NCI-H510A treated with DMSO at 0.1 percent for 48 hours (cell line): Measurements from ENCODE around the gene TXNDC12.
"Not testable (repeated sequence)": the region's sequence is repeated elsewhere in the genome, so short reads cannot be mapped to it uniquely, and the experiment has no call there.

Experiments
- DNase-seq: peaks from one replicate; lab custom pipeline; 2025; lab: John Stamatoyannopoulos, UW

The TXNDC12 gene

DNA sequence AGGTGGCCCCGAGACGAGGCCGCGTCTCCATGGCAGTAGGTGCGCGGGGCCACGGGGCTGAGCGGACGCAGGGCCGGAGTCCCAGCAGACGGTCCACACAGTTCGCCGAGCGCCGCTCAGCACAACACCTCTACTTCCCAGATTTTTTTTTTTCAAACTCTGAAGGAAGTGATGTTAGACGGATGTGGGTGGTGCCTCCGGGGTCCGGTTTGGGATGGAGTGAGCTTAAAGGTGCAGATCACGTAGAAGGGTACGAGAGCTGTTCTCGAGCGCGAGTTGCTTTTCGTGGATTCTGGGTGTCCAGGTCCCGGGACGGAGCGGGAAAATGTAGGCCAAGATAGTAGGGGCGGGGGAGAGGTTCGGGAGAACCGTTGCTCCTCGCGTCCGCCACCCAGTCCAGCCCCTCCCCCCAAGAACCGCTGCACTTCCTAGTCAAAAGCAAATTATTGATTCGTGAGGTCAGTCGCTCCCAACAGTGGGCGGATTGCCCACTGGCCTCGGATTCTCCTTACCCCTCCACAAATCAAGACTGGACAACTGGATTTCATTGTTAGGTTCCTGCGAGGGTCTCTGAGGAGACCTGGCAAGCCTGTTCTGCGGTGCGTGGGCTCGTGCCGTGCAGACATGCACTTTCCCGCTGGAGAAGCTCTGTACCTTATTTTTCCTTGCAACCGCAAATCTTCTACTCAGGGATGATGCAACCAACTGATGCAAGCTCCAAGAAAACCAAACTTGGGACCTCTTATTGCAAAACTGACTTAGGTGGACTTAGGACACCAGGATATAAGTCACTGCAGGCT, at the start of gene TXNDC12:
Gene TXNDC12 (minus strand): TSS at position 126 of the 800 bp plus-strand sequence. CDS start 95 bp downstream, at position 31.
- DNase-seq = peak; percentile 90

DNA sequence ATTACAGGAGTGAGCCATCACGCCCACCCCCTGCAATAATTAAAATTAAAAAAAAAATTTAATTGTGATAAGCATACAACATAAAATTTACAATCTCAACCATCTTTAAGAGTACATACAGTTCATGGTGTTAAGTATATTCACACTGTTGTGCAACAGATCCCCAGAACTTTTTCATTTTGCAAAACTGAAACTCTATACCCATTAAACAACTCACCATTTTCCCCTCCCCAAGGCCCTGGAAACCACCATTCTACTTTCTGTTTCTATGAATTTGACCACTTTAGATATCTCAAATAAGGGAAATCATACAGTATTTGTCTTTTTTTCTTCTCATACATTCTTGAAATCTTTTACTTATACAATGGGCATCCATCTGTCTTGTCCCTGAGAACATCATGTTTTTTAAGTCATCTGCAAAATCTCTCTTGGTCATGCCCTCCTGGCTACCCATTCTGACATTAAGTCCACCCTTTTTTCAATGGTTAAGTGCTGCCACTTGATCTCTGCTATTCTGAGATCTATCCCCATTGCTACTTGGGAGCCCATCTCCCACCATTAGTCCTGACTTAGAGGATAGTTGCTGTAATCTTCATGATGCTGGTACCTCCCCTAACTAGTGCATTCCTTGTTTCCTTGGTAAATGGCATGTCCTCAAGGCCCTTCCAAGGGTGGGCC, 47.5 kb upstream of the TXNDC12 start:
- no peak for DNase-seq

DNA sequence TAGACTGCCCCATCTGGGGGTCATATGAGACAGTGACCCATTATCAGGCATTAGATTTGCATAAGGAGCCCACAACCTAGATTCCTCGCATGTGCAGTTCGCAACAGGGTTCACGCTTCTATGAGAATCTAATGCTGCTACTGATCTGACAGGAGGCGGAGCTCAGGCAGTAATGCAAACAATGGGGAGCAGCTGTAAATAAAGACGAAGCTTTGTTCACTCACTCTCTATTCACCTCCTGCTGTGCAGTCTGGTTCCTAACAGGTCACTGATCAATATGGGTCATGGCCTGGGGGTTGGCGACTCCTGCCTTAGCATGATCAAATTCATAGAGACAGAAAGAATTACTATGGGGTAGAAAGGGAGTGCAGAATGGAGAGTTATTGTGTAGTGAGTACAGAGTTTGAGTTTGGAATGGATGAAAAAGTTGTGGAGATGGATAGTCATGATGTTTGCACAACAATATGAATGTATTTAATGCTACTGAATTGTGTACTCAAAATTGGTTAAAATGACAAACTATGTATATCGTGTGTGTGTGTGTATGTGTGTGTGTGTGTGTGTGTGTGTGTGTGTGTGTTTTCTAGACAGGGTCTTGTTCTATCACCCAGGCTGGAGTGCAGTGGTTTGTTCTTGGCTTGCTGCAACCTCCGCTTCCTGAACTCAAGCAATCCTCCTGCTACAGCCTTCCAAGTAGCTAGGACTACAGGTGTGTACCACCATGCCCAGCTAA, 43.3 kb upstream of the TXNDC12 start:
- peak; percentile 33 for DNase-seq

GRCh38 chr1:52096216-52096615, 41.2 kb upstream of the TXNDC12 start:
- DNase-seq = no peak

DNA sequence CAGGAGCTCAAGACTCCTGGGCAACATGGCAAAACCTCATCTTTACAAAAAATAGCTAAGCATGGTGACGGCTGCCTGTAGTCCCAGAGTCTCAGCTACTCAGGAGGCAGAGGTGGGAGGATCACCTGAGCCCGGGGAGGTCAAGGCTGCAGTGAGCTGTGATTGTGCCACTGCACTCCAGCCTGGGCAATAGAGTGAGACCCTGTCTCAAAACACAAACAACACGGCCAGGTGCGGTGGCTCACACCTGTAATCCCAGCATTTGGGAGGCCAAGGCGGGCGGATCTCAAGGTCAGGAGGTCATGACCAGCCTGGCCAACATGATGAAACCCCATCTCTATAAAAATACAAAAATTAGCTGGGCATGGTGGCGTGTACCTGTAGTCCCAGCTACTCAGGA, 39.3 kb upstream of the TXNDC12 start:
- not testable (repeated sequence) for DNase-seq

DNA sequence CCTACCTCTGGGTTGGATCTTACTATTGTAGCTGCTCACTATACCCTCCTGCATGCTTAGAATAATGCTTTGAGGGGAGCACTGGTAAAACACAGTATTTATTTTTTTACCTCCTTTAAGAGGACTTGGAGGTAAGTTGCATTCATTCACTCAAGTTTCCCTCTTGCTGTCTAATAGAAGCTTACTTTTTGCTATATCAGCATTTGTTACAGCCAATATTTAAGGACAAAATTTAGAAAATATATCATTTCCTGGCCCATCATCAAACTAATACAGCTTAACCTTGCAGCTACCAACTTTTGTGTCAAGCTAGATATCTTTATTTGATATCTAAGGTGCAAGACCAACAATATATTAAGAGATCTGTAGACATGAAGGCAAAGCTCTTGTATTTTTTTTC, 32.9 kb upstream of the TXNDC12 start:
- DNase-seq = not testable (repeated sequence)

GRCh38 chr1:52080014-52080415, 25.0 kb upstream of the TXNDC12 start:
- no peak for DNase-seq

DNA sequence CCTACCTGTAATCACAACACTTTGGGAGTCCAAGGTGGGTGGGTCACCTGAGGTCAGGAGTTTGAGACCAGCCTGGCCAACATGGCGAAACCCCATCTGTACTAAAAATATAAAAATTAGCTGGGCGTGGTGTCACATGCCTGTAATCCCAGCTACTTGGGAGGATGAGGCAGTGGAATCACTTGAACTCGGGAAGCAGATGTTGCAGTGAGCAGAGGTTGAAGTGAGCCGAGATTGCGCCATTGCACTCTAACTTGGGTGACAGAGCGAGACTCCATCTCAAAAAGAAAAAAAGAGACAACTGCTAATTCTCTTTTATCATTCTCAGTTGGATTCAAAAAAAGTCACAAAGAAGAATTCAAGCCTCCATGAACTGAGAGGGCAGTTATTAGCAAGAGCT, 22.3 kb upstream of the TXNDC12 start:
- DNase-seq = not testable (repeated sequence)

DNA sequence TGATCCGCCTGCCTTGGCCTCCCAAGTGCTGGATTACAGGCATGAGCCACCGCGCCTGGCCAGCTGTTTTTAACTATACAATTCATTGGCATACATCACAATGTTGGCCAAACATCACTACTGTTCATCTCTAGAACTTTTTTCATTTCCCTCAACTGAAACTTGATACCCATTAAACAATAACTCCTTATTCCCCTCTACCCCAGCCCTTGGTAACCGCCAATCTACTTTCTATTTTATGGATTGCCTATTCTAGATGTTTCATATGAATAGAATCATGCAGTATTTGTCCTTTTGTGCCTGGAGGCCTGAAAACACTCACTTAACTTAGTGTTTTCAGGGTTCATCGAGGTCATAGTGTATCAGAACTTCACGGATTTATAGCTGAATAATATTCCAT, 17.3 kb upstream of the TXNDC12 start:
- DNase-seq = no peak

- DNase-seq = no peak
Measured at GRCh38 chr1:52070704-52071103, 15.7 kb upstream of the TXNDC12 start.

- no peak for DNase-seq
Measured at GRCh38 chr1:52063192-52063591, 8.2 kb upstream of the TXNDC12 start.

DNA sequence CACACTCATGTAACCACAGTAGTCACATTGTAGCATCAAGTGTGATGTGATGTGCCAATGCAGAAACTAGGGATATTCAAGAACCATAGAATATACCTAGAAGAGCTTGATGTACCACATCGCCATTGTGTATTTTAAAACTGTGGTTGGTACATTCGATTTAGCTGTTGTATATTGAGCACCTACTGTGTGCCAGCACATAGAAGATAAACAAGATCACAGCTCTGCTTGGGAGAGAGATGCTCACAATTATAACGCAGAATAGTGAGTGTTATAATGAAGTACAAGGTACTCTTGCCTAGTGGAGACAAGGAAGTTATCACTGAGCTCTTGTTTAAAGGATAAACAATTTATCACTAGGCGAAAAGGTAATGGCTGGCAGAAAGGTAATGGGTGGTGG, 5.8 kb upstream of the TXNDC12 start:
- no peak for DNase-seq

DNA sequence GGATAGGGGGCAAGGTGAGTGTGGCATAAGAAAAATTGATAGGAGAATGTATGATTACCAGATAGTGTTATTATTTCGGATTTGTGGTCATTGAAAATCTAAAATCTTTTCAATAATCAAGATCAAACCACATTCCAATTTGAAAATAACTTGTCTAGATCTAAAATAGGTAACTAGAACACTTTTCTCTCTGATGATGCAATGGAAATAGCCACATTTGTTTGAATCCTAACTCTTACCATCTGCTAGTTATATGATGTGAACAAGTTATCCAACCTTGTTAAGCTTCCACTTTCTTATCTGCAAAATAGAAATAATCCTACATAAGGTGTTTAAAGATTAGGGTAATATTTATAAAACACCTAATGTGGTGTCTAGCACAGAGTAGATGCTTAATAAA, 4.9 kb upstream of the TXNDC12 start:
- DNase-seq = no peak

DNA sequence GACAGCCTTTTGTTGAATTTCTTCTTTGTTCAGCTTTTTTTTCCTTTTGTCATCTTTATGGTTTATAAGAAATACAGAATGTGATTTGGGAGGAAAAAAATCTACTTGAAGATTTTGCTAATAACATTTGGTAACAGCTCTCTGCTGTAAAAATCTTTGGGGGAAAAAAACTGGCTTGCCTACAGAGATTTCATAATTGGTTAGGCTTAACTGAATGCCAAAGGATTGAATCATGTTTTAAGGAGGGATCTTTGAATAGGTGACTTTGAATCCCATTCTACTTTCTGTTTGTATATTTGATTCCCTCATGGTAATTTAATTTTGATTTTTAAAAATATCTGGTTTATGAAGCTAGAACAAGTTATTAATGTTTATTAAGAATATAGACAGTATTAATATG, 4.3 kb upstream of the TXNDC12 start:
- DNase-seq = no peak

DNA sequence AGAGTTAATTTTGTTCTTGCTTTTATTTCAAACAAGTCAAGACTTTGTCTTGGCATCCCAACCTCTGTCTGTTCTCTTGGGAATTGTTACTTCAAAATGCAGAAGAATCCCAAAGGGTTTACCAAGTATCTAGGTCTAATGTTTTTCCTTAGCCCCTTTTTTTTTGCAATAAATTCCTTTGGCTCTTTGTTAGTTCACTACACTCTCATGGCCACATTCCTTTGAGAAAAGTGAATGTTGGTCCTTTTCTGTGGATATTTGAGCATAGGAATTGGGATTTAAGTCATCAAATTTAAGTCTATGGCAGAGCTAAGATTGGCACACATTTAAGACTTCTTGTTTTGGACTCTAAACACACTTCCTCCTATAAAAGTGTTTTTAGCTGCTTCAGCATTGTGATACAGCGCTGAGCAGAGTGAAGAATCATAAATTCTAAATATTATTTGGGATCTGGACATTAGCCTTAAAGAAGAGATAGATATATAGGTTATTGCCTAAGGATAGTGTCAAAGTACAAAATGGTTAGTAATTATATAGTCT, 3.0 kb upstream of the TXNDC12 start:
- no peak for DNase-seq

DNA sequence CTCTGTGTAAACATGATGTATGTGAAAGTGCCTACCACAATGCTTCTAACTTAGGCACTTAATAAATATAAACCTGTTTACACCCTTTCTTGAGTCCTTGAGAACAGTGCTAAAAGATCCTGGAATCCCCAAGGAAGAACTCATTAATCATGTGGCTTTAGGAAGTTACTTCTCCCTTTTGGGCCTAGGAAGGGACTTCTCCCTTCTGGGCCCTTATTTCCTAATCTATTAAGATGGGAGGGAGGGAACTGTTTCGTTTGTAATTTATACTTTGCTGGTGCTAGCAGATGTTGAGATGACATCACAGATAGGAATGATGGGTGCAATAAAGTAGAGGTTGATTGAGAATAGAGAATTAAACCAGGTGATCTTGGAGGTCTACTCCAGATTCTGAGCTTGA, 2.3 kb upstream of the TXNDC12 start:
- no peak for DNase-seq

GRCh38 chr1:52056937-52057231, 1.9 kb upstream of the TXNDC12 start:
- DNase-seq = no peak

- peak; percentile 98 for DNase-seq
Measured at GRCh38 chr1:52056163-52056936, 1.4 kb upstream of the TXNDC12 start, which contains the start of gene BTF3L4. Gene BTF3L4, plus strand, starts transcription at chr1:52056295. Its CDS starts 3,553 bp downstream, at chr1:52059848.

GRCh38 chr1:52055866-52056162, 823 bp upstream of the TXNDC12 start:
- DNase-seq = no peak

DNA sequence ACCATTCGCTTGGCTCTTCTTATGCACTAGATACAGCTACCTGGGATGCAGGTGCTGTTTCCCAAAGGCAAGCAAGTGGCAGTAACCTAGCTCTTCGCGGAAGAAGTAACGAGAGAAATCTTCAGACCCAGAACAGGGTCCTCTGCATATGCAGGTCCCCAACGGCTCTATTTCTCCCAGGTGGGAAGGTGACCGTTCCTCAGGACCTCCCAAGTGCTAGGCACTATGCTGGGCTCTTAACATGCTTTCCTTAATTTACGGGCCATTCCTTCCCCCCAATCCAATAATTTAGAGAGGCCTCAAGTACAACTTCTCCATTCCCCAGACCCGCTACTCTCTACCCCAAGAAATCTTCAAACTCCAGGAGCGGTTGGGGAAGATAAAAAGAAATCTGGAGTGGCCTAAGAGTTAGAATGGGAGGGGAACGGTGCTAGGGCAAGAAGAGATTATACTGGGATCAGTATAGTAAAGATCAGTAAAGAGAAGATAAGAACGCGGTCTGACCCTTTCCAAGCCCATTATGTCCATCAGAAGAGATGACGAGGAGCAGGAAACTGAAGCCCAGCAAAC, 410 bp downstream of the TXNDC12 start:
- DNase-seq = no peak

DNA sequence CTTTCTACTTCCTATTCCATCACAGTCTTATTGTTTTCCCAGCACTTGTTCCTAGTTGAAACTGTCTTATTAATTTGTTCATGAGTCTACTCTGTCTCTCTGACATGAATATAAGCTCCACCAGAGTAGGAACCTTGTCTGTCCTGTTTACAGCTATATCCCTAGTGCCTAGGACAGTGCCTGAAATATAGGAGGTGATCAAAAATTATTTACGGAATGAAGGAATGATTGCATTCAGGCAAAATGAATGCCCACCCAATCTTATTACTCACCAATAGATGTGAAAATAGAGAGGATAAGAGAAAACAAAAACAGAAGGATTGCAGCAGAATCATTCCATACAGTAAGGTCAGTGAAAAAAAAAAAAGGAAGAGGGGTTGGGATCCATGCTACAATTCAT, 1.1 kb downstream of the TXNDC12 start:
- DNase-seq = no peak

DNA sequence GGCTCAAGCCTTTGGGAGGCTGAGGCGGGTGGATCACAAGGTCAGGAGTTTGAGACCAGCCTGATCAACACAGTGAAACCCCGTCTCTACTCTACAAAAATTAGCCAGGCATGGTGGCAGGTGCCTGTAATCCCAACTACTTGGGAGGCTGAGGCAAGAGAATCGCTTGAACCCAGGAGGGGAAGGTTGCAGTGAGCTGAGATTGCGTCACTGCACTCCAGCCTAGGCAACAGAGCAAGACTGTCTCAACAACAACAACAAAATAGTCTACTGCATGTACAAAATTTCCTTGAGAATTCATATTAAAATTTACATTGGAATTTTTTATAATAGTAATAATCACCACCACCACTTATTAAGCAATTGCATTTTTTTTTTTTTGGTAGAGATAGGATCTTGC, 5.7 kb downstream of the TXNDC12 start:
- DNase-seq = not testable (repeated sequence)
